ENCODE results near the gene PARD3B.

The PARD3B gene

GRCh38 chr2:204611017-204611631 lies 65.8 kb downstream of the PARD3B start:
- H3K27ac Mint-ChIP-seq, result no peak overlapping the region
- H3K4me1 Mint-ChIP-seq, result no peaks in the 10 kb centered on the region
- peaks cover 18% of the 10 kb centered on the region for H3K27me3 Mint-ChIP-seq
- H3K4me3 Mint-ChIP-seq, result no peak overlapping the region
- no peaks in the 10 kb centered on the region for H3K9me3 Mint-ChIP-seq
- no peak for DNase-seq
- ATAC-seq, result no peak

GRCh38 chr2:204611764-204612163 lies 66.5 kb downstream of the PARD3B start:
- Mint-ChIP-seq H3K9me3 (no peaks in the 10 kb centered on the region), H3K4me1 (no peaks in the 10 kb centered on the region), H3K27me3 (peaks cover 16% of the 10 kb centered on the region), H3K27ac (no peak overlapping the region), H3K4me3 (no peak overlapping the region)
- DNase-seq, result no peak
- ATAC-seq, result no peak

- Mint-ChIP-seq H3K9me3 (no peaks in the 10 kb centered on the region), H3K27me3 (peaks cover 16% of the 10 kb centered on the region), H3K4me3 (no peak overlapping the region), H3K4me1 (no peaks in the 10 kb centered on the region), H3K27ac (no peak overlapping the region)
- ATAC-seq (no peak), DNase-seq (no peak)
Observed at GRCh38 chr2:204613635-204614034, 68.4 kb downstream of the PARD3B start.

- ATAC-seq, result no peak
- DNase-seq, result no peak
- no peaks in the 10 kb centered on the region for H3K9me3 Mint-ChIP-seq
Observed at GRCh38 chr2:204615456-204615855, 70.2 kb downstream of the PARD3B start.

GRCh38 chr2:204625135-204625534 lies 79.9 kb downstream of the PARD3B start:
- H3K27ac Mint-ChIP-seq, result no peak overlapping the region
- ATAC-seq, result no peak
- DNase-seq, result no peak

More at GRCh38 chr2:204615456-204615855, 70.2 kb downstream of the PARD3B start:
- H3K27ac Mint-ChIP-seq, result no peak overlapping the region
- H3K27me3 Mint-ChIP-seq, result peaks cover 16% of the 10 kb centered on the region
- H3K4me3 Mint-ChIP-seq, result no peak overlapping the region
- H3K4me1 Mint-ChIP-seq, result no peaks in the 10 kb centered on the region

GRCh38 chr2:204628926-204629712 lies 83.8 kb downstream of the PARD3B start:
- Mint-ChIP-seq H3K27ac (peak overlapping the region in 1 of 2 donors; percentile 2), H3K4me1 (no peaks in the 10 kb centered on the region), H3K27me3 (no peaks in the 10 kb centered on the region), H3K4me3 (no peak overlapping the region), H3K9me3 (no peaks in the 10 kb centered on the region)
- DNase-seq, result no peak
- no peak for ATAC-seq

More at GRCh38 chr2:204625135-204625534, 79.9 kb downstream of the PARD3B start:
- Mint-ChIP-seq H3K27me3 (no peaks in the 10 kb centered on the region), H3K9me3 (no peaks in the 10 kb centered on the region), H3K4me1 (no peaks in the 10 kb centered on the region), H3K4me3 (no peak overlapping the region)

GRCh38 chr2:204632410-204632809 lies 87.1 kb downstream of the PARD3B start:
- Mint-ChIP-seq H3K9me3 (no peaks in the 10 kb centered on the region), H3K4me3 (no peak overlapping the region)
- DNase-seq, result no peak

GRCh38 chr2:204634564-204634963 lies 89.3 kb downstream of the PARD3B start:
- DNase-seq (no peak), ATAC-seq (no peak)
- H3K27me3 Mint-ChIP-seq, result no peaks in the 10 kb centered on the region
- H3K9me3 Mint-ChIP-seq, result no peaks in the 10 kb centered on the region
- H3K4me3 Mint-ChIP-seq, result no peak overlapping the region
- no peaks in the 10 kb centered on the region for H3K4me1 Mint-ChIP-seq
- no peak overlapping the region for H3K27ac Mint-ChIP-seq

More at GRCh38 chr2:204632410-204632809, 87.1 kb downstream of the PARD3B start:
- H3K4me1 Mint-ChIP-seq, result no peaks in the 10 kb centered on the region
- peak overlapping the region in 1 of 2 donors; percentile 69 for H3K27ac Mint-ChIP-seq
- H3K27me3 Mint-ChIP-seq, result no peaks in the 10 kb centered on the region
- ATAC-seq, result no peak

- Mint-ChIP-seq H3K27me3 (no peaks in the 10 kb centered on the region), H3K27ac (no peak overlapping the region), H3K9me3 (no peaks in the 10 kb centered on the region), H3K4me3 (no peak overlapping the region), H3K4me1 (no peaks in the 10 kb centered on the region)
- ATAC-seq, result no peak
- no peak for DNase-seq
Observed at GRCh38 chr2:204635478-204635877, 90.2 kb downstream of the PARD3B start.

- H3K27me3 Mint-ChIP-seq, result no peaks in the 10 kb centered on the region
- H3K27ac Mint-ChIP-seq, result no peak overlapping the region
- no peak overlapping the region for H3K4me3 Mint-ChIP-seq
- no peak for DNase-seq
- ATAC-seq, result no peak
- peaks cover 0 to 3% of the 10 kb centered on the region in 2 donors for H3K9me3 Mint-ChIP-seq
- no peaks in the 10 kb centered on the region for H3K4me1 Mint-ChIP-seq
Observed at GRCh38 chr2:204638471-204639194, 93.4 kb downstream of the PARD3B start.

GRCh38 chr2:204643326-204643725 lies 98.1 kb downstream of the PARD3B start:
- ATAC-seq, result no peak
- Mint-ChIP-seq H3K9me3 (peaks cover 0 to 3% of the 10 kb centered on the region in 2 donors), H3K4me1 (no peaks in the 10 kb centered on the region), H3K27ac (no peak overlapping the region), H3K4me3 (no peak overlapping the region), H3K27me3 (no peaks in the 10 kb centered on the region)
- no peak for DNase-seq

GRCh38 chr2:204645018-204645773 lies 99.9 kb downstream of the PARD3B start:
- no peak overlapping the region for H3K27ac Mint-ChIP-seq
- no peak for ATAC-seq

GRCh38 chr2:204647626-204648025 lies 102.4 kb downstream of the PARD3B start:
- H3K4me3 Mint-ChIP-seq, result no peak overlapping the region
- DNase-seq (no peak), ATAC-seq (no peak)
- H3K4me1 Mint-ChIP-seq, result no peaks in the 10 kb centered on the region
- no peak overlapping the region for H3K27ac Mint-ChIP-seq
- peaks cover 8 to 25% of the 10 kb centered on the region in 2 donors for H3K9me3 Mint-ChIP-seq
- H3K27me3 Mint-ChIP-seq, result no peaks in the 10 kb centered on the region

More at GRCh38 chr2:204645018-204645773, 99.9 kb downstream of the PARD3B start:
- Mint-ChIP-seq H3K4me1 (no peaks in the 10 kb centered on the region), H3K9me3 (peaks cover under 1 to 3% of the 10 kb centered on the region in 2 donors), H3K4me3 (no peak overlapping the region), H3K27me3 (no peaks in the 10 kb centered on the region)
- no peak for DNase-seq

- Mint-ChIP-seq H3K4me1 (no peaks in the 10 kb centered on the region), H3K27me3 (no peaks in the 10 kb centered on the region), H3K4me3 (no peak overlapping the region), H3K9me3 (peaks cover 5 to 31% of the 10 kb centered on the region in 2 donors), H3K27ac (no peak overlapping the region)
- ATAC-seq (no peak), DNase-seq (no peak)
Observed at GRCh38 chr2:204650611-204651010, 105.3 kb downstream of the PARD3B start.

GRCh38 chr2:204652063-204652462 lies 106.8 kb downstream of the PARD3B start:
- Mint-ChIP-seq H3K27me3 (no peaks in the 10 kb centered on the region), H3K4me1 (no peaks in the 10 kb centered on the region), H3K4me3 (no peak overlapping the region), H3K27ac (no peak overlapping the region), H3K9me3 (peaks cover 5 to 31% of the 10 kb centered on the region in 2 donors)
- DNase-seq (no peak), ATAC-seq (no peak)
